Measurements from ENCODE around the gene OGT.

DNA sequence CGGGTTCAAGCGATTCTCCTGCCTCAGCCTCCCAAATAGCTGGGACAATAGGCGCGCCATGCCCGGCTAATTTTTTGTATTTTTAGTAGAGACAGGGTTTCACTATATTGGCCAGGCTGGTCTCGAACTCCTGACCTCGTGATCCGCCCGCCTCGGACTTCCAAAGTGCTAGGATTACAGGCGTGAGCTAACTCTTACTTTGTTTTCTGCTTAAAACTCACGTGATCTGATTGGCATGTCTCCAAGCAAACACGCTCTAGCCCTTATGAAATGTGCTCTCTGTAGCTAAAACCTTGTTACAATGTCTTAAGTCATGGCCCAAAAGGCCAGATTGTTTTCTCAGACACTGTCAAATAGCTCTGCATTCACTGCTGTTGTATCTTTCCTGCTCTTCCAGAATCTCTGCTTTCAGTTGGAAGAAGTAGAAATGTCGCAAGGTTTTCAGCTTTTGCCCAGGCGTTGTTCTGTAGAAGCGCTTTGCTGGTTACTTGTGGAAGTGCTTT lies 39.7 kb upstream of the OGT start:
- TF ChIP-seq, protein P1, sequence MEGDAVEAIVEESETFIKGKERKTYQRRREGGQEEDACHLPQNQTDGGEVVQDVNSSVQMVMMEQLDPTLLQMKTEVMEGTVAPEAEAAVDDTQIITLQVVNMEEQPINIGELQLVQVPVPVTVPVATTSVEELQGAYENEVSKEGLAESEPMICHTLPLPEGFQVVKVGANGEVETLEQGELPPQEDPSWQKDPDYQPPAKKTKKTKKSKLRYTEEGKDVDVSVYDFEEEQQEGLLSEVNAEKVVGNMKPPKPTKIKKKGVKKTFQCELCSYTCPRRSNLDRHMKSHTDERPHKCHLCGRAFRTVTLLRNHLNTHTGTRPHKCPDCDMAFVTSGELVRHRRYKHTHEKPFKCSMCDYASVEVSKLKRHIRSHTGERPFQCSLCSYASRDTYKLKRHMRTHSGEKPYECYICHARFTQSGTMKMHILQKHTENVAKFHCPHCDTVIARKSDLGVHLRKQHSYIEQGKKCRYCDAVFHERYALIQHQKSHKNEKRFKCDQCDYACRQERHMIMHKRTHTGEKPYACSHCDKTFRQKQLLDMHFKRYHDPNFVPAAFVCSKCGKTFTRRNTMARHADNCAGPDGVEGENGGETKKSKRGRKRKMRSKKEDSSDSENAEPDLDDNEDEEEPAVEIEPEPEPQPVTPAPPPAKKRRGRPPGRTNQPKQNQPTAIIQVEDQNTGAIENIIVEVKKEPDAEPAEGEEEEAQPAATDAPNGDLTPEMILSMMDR (IDR thresholded peaks at IDR 0.05): no peak
- TF ChIP-seq ZFX (IDR thresholded peaks at IDR 0.05; ENCODE audit: borderline replicate concordance): no peak
